HepG2 (cell line): ENCODE data around the gene SAMD8. TPM values are rescaled to one million over a fixed set of nuclear protein-coding genes. Genes with fewer than 3 reads are reported as not detected.
A peak's percentile ranks its signal among the peaks of the same experiment; 100 is the strongest.

Experiments
- ATAC-seq: fragments of 200-7000 bp; cut with Tn5 transposase; 3 replicates; pipeline ENCODE4 v1.9.1; 2020; ENCODE audit warnings: mild to moderate bottlenecking, moderate library complexity
- BruUV-seq: library from RNA; stranded (reverse); fragments of 400-500 nt; replicated peaks from 2 replicates; lab custom pipeline; 2021; lab: Mats Ljungman, UMichigan
- CTCF ChIA-PET: fragments of 300-600 bp; formaldehyde crosslinking; extraction: SDS; loops from one replicate; lab custom pipeline; 2021; ENCODE audit warnings: low total read pairs, inconsistent platforms, low intra/inter-chr PET ratio; lab: Yijun Ruan, JAX
- POLR2A ChIA-PET: fragments of 350-600 bp; sonication (Branson Sonifier 250); formaldehyde crosslinking; loops from one replicate; lab custom pipeline; 2020; ENCODE audit warnings: antibody characterized with exemption, inconsistent platforms; lab: Yijun Ruan, JAX
- DNase-seq: peaks from one replicate; pipeline ENCODE4 v3.0.0-alpha.2; 2015; ENCODE audit warnings: low spot score
- FAIRE-seq: peaks from 3 replicates; lab custom pipeline; 2011; peaks lifted over from hg19 to GRCh38; lab: Jason Lieb, UNC
- H2AFZ ChIP-seq: one replicate; pipeline ENCODE4 v1.6.1; 2011; ENCODE audit warnings: low read length, inconsistent platforms
- H3K27ac ChIP-seq: fragments of 300-600 bp; 3 replicates; pipeline ENCODE4 v1.8.0; 2011; ENCODE audit warnings: mixed run types, mild to moderate bottlenecking, mixed read lengths, low read length, inconsistent platforms; ENCODE audit not compliant: insufficient read depth; ENCODE audit errors: extremely low read length
- H3K27me3 ChIP-seq, 2 experiments: fragments of 200-600 bp in 1 of 2; 2 replicates in 1 of 2; 3 replicates in 1 of 2; pipeline versions ENCODE4 v1.6.0 to v1.8.0; 2011; ENCODE audit warnings: low read length in 2 of 2, mild to moderate bottlenecking in 2 of 2, moderate library complexity in 2 of 2, inconsistent platforms in 1 of 2; ENCODE audit not compliant: insufficient read depth in 2 of 2, control insufficient read depth in 1 of 2
- H3K36me3 ChIP-seq, 2 experiments: fragments of 200-600 bp in 1 of 2; replicated peaks in 1 of 2; 2 replicates in 1 of 2; 3 replicates in 1 of 2; pipeline versions ENCODE4 v1.5.1 to v1.8.0; 2011; ENCODE audit warnings: low read length in 2 of 2, inconsistent platforms in 1 of 2; ENCODE audit not compliant: insufficient read depth in 2 of 2, control insufficient read depth in 1 of 2
- H3K4me1 ChIP-seq: 2 replicates; pipeline ENCODE4 v1.5.1; 2012; ENCODE audit warnings: low read length, inconsistent platforms; ENCODE audit not compliant: insufficient read depth
- H3K4me2 ChIP-seq: 2 replicates; pipeline ENCODE4 v1.6.0; 2011; ENCODE audit warnings: low read depth, low read length, inconsistent platforms
- H3K4me3 ChIP-seq, 3 experiments: fragments of 200-600 bp in 1 of 3; sonication (generic), shearing (Covaris generic) in 1 of 3; replicated peaks in 1 of 3; 2 replicates each; pipeline ENCODE4 v1.5.1; 2011 to 2016; ENCODE audit warnings: low read length in 3 of 3, inconsistent platforms in 2 of 3, low read depth in 2 of 3, mild to moderate bottlenecking in 2 of 3, control low read depth in 1 of 3, mixed read lengths in 1 of 3; ENCODE audit not compliant: insufficient read depth in 1 of 3
- H3K79me2 ChIP-seq: one replicate; pipeline ENCODE4 v1.6.1; 2011; ENCODE audit warnings: low read length, inconsistent platforms; ENCODE audit not compliant: insufficient read depth
- H3K9ac ChIP-seq: 2 replicates; pipeline ENCODE4 v1.6.0; 2011; ENCODE audit warnings: mild to moderate bottlenecking, low read depth, low read length, inconsistent platforms; ENCODE audit not compliant: insufficient read depth
- H3K9me3 ChIP-seq: 2 replicates; pipeline ENCODE4 v1.5.1; 2012; ENCODE audit warnings: mild to moderate bottlenecking, low read length
- H4K20me1 ChIP-seq: 2 replicates; pipeline ENCODE4 v1.6.0; 2011; ENCODE audit warnings: inconsistent platforms, mild to moderate bottlenecking, low read length, moderate library complexity; ENCODE audit not compliant: insufficient read depth
- AGO1 ChIP-seq: fragments of 200-400 bp; formaldehyde crosslinking; IDR thresholded peaks from 2 replicates; pipeline ENCODE4 v1.6.1; 2017; ENCODE audit warnings: mild to moderate bottlenecking, low read depth, low read length, moderate library complexity; ENCODE audit not compliant: poor library complexity, severe bottlenecking
- HNF4A ChIP-seq: sonication (generic); formaldehyde crosslinking; IDR thresholded peaks from 2 replicates; pipeline ENCODE4 v1.4.0; 2020; ENCODE audit warnings: missing genetic modification reagents
- NR2F6 ChIP-seq, 2 experiments: IDR thresholded peaks; 2 replicates each; pipeline ENCODE4 v1.6.1; 2016; ENCODE audit warnings: antibody characterized with exemption in 1 of 2, mild to moderate bottlenecking in 1 of 2
- SIN3A ChIP-seq: IDR thresholded peaks from 2 replicates; pipeline ENCODE4 v1.6.1; 2011; ENCODE audit warnings: low read depth, mild to moderate bottlenecking, control low read depth, low read length, borderline replicate concordance
- TBL1XR1 ChIP-seq: fragments of 150-350 bp; IDR thresholded peaks from 2 replicates; pipeline ENCODE4 v1.6.1; 2014; ENCODE audit warnings: borderline replicate concordance, low read length; ENCODE audit not compliant: partially characterized antibody
- ZBTB42 ChIP-seq: sonication (generic); formaldehyde crosslinking; IDR thresholded peaks from 2 replicates; pipeline ENCODE4 v1.5.0; 2020; ENCODE audit warnings: mild to moderate bottlenecking, missing genetic modification reagents
- ZFP82 ChIP-seq: sonication (generic); formaldehyde crosslinking; IDR thresholded peaks from 2 replicates; pipeline ENCODE4 v1.5.1; 2020; ENCODE audit warnings: mild to moderate bottlenecking, missing genetic modification reagents, borderline replicate concordance
- WGBS: methylation state at CpG from one replicate; pipeline ENCODE4 v1.1.6; 2017; ENCODE audit warnings: low lambda C conversion rate; 5-methylcytosine and 5-hydroxymethylcytosine counted together
- in situ Hi-C: cut with HindIII; loops from 2 replicates; pipeline ENCODE4 v1.10.0; 2017; ENCODE audit warnings: low pct_unique_long_range_greater_than_20kb; ENCODE audit not compliant: extremely low pct_ligation_motif_present
- intact Hi-C: fragments of 100-400 bp; cut with micrococcal nuclease; formaldehyde crosslinking; loops from one replicate; pipeline ENCODE4 v1.10.0; 2022; ENCODE audit not compliant: unreplicated experiment
- polyA plus RNA-seq, 8 experiments: library from polyadenylated mRNA; depleted of rRNA in 3 of 8; stranded (reverse) in 7 of 8; unstranded in 1 of 8; fragments of >200 nt; fragmentation: Illumina TruSeq in 4 of 8; extraction: Trizol in 4 of 8; gene quantifications; 2 replicates each; pipeline versions ENCODE4 v1.2.1 to v1.2.3, GENCODE V29; 2011 to 2016; ENCODE audit warnings: low read depth in 4 of 8, missing spikeins in 1 of 8, mixed read lengths in 1 of 8; ENCODE audit not compliant: insufficient read depth in 1 of 8
- total RNA-seq, 5 experiments: library from RNA; depleted of rRNA; stranded (reverse); fragments of >200 nt; fragmentation: Illumina TruSeq; extraction: Trizol; gene quantifications; 2 replicates each; pipeline ENCODE4 v1.2.3, GENCODE V29; 2016; ENCODE audit warnings: low read depth in 1 of 5
- TF ChIP-seq, protein P1 (sequence below): sonication (generic); formaldehyde crosslinking; IDR thresholded peaks from 2 replicates; pipeline ENCODE4 v1.4.0; 2020; ENCODE audit warnings: missing genetic modification reagents, borderline replicate concordance

Gene SAMD8
- total and polyA plus RNA-seq, 2 of the 13 experiments (the other 11 are each of a cell fraction or from before 2014, with no cell fraction given), result 10.4 to 13.2 TPM

DNA sequence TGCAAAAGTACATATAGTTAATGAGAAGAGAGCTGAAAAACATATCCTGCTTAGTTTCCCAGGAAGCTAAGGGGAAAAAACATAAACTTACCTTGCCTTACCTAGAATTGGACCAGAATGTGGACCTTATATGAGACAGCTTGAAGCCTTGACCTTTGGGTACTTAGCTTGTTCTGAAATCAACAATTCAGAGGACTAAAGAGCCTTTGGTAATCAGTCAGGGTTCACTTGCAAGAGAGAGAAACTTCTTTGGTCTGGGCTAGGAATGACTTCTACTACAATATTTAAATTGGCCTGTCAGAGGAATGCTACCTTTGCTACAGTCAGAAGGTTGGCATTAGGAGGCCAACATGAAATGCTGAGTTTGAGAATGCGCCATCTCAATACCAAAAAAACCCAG is 24.9 kb downstream of the SAMD8 start:
- Histone ChIP-seq H3K4me3 (no peak overlapping the region), H4K20me1 (no peaks in the 10 kb centered on the region), H3K4me1 (peaks cover 35% of the 10 kb centered on the region), H3K9me3 (no peaks in the 10 kb centered on the region), H3K4me2 (0 out of 2 replicates have a peak overlapping the region, but pooled peaks have one; percentile 25), H3K27me3 (no peaks in the 10 kb centered on the region), H3K9ac (no peak overlapping the region), H2AFZ (no peak overlapping the region), H3K36me3 (no peaks in the 10 kb centered on the region), H3K27ac (peak overlapping the region; percentile 47), H3K79me2 (peaks cover 27% of the 10 kb centered on the region)
- TF ChIP-seq ZBTB42 (CRISPR knock-in tag) (no peak), HNF4A (peak; percentile 60), AGO1 (no peak), SIN3A (no peak), ZFP82 (no peak), TBL1XR1 (no peak), NR2F6 (IDR thresholded peaks at IDR 0.05) (peak; percentile 32; the same call in 1 of the 2 replicates), NR2F6 (CRISPR knock-in tag; IDR thresholded peaks at IDR 0.05) (peak; percentile 29; the same call in 1 of the 2 replicates)
- TF ChIP-seq, protein P1, sequence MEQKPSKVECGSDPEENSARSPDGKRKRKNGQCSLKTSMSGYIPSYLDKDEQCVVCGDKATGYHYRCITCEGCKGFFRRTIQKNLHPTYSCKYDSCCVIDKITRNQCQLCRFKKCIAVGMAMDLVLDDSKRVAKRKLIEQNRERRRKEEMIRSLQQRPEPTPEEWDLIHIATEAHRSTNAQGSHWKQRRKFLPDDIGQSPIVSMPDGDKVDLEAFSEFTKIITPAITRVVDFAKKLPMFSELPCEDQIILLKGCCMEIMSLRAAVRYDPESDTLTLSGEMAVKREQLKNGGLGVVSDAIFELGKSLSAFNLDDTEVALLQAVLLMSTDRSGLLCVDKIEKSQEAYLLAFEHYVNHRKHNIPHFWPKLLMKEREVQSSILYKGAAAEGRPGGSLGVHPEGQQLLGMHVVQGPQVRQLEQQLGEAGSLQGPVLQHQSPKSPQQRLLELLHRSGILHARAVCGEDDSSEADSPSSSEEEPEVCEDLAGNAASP (CRISPR knock-in tag), result no peak
- DNase-seq (peak; percentile 44), FAIRE-seq (peak; percentile 64), ATAC-seq (peak; percentile 73)
- in situ Hi-C loops, result no loop called here
- intact Hi-C loops, result no loop called here
- ChIA-PET POLR2A (no interaction called here), CTCF (no interaction called here)
- 94% methylated on average over 1 of the region's 1 CpG for WGBS
- no TSS peak for BruUV-seq
